Panc1 (cell line): Measurements from ENCODE around the gene SNED1. TPM values are rescaled to one million over a fixed set of nuclear protein-coding genes. Genes with fewer than 3 reads are reported as not detected.

ENCODE experiments used
- ATAC-seq: fragments of 200-7000 bp; cut with Tn5 transposase; 2 replicates; pipeline ENCODE4 v1.9.1; 2020; ENCODE audit warnings: mild to moderate bottlenecking, moderate library complexity
- BruUV-seq: library from RNA; stranded (reverse); fragments of 400-500 nt; replicated peaks from 2 replicates; lab custom pipeline; 2021; lab: Mats Ljungman, UMichigan
- CTCF ChIA-PET: fragments of 300-600 bp; sonication (Branson Sonifier 250); formaldehyde crosslinking; loops from one replicate; lab custom pipeline; 2022; ENCODE audit warnings: antibody characterized with exemption; lab: Charles Lee
- POLR2A ChIA-PET: fragments of 300-600 bp; sonication (Branson Sonifier 250); formaldehyde crosslinking; loops from one replicate; lab custom pipeline; 2022; ENCODE audit warnings: antibody characterized with exemption; lab: Charles Lee
- DNase-seq: peaks from one replicate; pipeline ENCODE4 v3.0.0-alpha.2; 2010; ENCODE audit warnings: low read depth, low spot score
- H3K27ac ChIP-seq: 2 replicates; pipeline ENCODE4 v1.5.1; 2011; ENCODE audit warnings: mild to moderate bottlenecking, low read length, inconsistent platforms
- H3K27me3 ChIP-seq: fragments of 200-500 bp; sonication (Bioruptor generic); 2 replicates; pipeline ENCODE4 v1.6.0; 2014; ENCODE audit warnings: low read length, inconsistent platforms; ENCODE audit not compliant: control insufficient read depth, insufficient read depth
- H3K36me3 ChIP-seq: fragments of 200-500 bp; sonication (Bioruptor generic); 2 replicates; pipeline ENCODE4 v1.5.1; 2014; ENCODE audit warnings: inconsistent platforms, mild to moderate bottlenecking, low read length, moderate library complexity; ENCODE audit not compliant: control insufficient read depth, insufficient read depth
- H3K4me1 ChIP-seq: 2 replicates; pipeline ENCODE4 v1.5.1; 2011; ENCODE audit warnings: inconsistent platforms, mild to moderate bottlenecking, low read length, moderate library complexity; ENCODE audit not compliant: control insufficient read depth, insufficient read depth
- H3K4me3 ChIP-seq, 2 experiments: 2 replicates each; pipeline ENCODE4 v1.5.1; 2011 to 2012; ENCODE audit warnings: low read depth in 2 of 2, low read length in 2 of 2, mild to moderate bottlenecking in 2 of 2, inconsistent platforms in 1 of 2, moderate library complexity in 1 of 2
- H3K9me3 ChIP-seq: fragments of 200-500 bp; sonication (Bioruptor generic); 2 replicates; pipeline ENCODE4 v1.5.1; 2014; ENCODE audit warnings: low read depth, mild to moderate bottlenecking, inconsistent platforms, low read length, moderate library complexity; ENCODE audit not compliant: control insufficient read depth, insufficient read depth
- POLR2AphosphoS5 ChIP-seq: IDR thresholded peaks from 2 replicates; pipeline ENCODE4 v1.6.1; 2012; ENCODE audit warnings: mild to moderate bottlenecking, low read depth, low read length, moderate library complexity
- SIN3A ChIP-seq: IDR thresholded peaks from 2 replicates; pipeline ENCODE4 v1.6.1; 2012; ENCODE audit warnings: low read depth, mild to moderate bottlenecking, low read length, moderate library complexity, borderline replicate concordance; ENCODE audit not compliant: insufficient read depth
- TCF7L2 ChIP-seq: IDR thresholded peaks from 2 replicates; pipeline ENCODE4 v1.6.1; 2011; ENCODE audit warnings: mild to moderate bottlenecking, low read depth, low read length, inconsistent platforms
- in situ Hi-C: cut with HindIII; loops from 2 replicates; pipeline ENCODE4 v1.10.0; 2016; ENCODE audit warnings: low sequenced_read_pairs, low pct_unique_long_range_greater_than_20kb
- intact Hi-C: fragments of 100-400 bp; cut with micrococcal nuclease; formaldehyde crosslinking; loops from one replicate; pipeline ENCODE4 v1.10.0; 2022; ENCODE audit not compliant: unreplicated experiment
- total RNA-seq: library from RNA; stranded (reverse); gene quantifications from one replicate; pipeline ENCODE4 v1.2.1, GENCODE V29; 2021; ENCODE audit not compliant: unreplicated experiment
- TF ChIP-seq, protein P1 (sequence below), 2 experiments: IDR thresholded peaks; 2 replicates each; pipeline ENCODE4 v1.6.1; 2011 to 2012; ENCODE audit warnings: low read depth in 2 of 2, control low read depth in 1 of 2, low read length in 1 of 2, mild to moderate bottlenecking in 1 of 2, moderate library complexity in 1 of 2; ENCODE audit not compliant: insufficient read depth in 1 of 2
- TF ChIP-seq, protein P2 (sequence below): fragments of 450-650 bp; IDR thresholded peaks from 2 replicates; pipeline ENCODE4 v1.5.1; 2017; ENCODE audit warnings: mild to moderate bottlenecking

The SNED1 gene
- total RNA-seq, 1 experiment from 2014 or later = 11.0 TPM

DNA sequence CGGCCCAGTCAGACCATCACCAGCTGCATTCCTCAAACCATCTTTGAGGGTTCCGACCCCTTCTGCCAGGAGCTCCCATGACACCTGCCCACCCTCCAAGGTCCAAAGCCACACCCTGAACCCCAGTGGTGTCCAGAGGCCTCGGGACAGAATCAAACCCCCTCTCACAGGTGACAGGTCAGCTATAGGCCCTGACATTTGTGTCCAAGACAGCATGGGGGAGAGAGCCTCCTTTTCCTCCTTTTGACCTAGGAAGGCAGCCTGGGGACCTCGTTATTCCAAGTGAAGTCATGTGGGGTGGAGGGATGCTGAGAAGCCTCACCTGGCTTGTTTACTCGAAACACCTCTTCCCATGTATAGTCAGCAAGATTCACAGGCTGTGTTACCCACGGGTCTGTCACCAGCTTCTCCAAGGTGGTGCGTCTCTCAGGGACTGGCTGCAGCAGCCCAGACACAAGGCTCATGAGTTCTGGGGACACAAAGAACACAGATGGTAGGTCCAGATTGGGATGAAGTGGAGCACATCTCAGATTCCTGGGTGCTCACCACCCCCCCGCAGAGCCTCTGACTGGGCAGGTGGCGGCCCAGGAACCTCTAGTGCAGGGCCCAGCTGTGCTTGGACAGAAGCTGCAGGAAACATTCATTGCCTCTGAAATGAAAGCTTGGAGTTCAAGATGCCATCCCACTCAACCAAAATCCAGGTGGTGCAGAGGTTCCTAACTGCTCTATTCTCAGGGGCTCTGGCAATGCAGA lies 108.8 kb downstream of the SNED1 start:
- no peak for DNase-seq
- ChIA-PET CTCF (no interaction called here), POLR2A (interaction anchor here (0.7 kb wide), 1 partner anchor 33 kb away, joined by 5 read pairs; no protein-coding TSS in a partner anchor)
- Histone ChIP-seq H3K4me3 (no peak overlapping the region), H3K9me3 (no peaks in the 10 kb centered on the region), H3K4me1 (peaks cover 3% of the 10 kb centered on the region; the same call in 1 of the 2 replicates), H3K27ac (no peak overlapping the region), H3K27me3 (no peaks in the 10 kb centered on the region), H3K36me3 (no peaks in the 10 kb centered on the region)
- in situ Hi-C loops (no loop called here), intact Hi-C loops (no loop called here)
- TF ChIP-seq SIN3A (no peak), POLR2AphosphoS5 (no peak), TCF7L2 (no peak)
- TF ChIP-seq, protein P1, sequence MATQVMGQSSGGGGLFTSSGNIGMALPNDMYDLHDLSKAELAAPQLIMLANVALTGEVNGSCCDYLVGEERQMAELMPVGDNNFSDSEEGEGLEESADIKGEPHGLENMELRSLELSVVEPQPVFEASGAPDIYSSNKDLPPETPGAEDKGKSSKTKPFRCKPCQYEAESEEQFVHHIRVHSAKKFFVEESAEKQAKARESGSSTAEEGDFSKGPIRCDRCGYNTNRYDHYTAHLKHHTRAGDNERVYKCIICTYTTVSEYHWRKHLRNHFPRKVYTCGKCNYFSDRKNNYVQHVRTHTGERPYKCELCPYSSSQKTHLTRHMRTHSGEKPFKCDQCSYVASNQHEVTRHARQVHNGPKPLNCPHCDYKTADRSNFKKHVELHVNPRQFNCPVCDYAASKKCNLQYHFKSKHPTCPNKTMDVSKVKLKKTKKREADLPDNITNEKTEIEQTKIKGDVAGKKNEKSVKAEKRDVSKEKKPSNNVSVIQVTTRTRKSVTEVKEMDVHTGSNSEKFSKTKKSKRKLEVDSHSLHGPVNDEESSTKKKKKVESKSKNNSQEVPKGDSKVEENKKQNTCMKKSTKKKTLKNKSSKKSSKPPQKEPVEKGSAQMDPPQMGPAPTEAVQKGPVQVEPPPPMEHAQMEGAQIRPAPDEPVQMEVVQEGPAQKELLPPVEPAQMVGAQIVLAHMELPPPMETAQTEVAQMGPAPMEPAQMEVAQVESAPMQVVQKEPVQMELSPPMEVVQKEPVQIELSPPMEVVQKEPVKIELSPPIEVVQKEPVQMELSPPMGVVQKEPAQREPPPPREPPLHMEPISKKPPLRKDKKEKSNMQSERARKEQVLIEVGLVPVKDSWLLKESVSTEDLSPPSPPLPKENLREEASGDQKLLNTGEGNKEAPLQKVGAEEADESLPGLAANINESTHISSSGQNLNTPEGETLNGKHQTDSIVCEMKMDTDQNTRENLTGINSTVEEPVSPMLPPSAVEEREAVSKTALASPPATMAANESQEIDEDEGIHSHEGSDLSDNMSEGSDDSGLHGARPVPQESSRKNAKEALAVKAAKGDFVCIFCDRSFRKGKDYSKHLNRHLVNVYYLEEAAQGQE (IDR thresholded peaks at IDR 0.05; ENCODE audit: insufficient read depth in 1 of 2, low read depth in 2 of 2, low read length in 1 of 2) = no peak
- TF ChIP-seq, protein P2, sequence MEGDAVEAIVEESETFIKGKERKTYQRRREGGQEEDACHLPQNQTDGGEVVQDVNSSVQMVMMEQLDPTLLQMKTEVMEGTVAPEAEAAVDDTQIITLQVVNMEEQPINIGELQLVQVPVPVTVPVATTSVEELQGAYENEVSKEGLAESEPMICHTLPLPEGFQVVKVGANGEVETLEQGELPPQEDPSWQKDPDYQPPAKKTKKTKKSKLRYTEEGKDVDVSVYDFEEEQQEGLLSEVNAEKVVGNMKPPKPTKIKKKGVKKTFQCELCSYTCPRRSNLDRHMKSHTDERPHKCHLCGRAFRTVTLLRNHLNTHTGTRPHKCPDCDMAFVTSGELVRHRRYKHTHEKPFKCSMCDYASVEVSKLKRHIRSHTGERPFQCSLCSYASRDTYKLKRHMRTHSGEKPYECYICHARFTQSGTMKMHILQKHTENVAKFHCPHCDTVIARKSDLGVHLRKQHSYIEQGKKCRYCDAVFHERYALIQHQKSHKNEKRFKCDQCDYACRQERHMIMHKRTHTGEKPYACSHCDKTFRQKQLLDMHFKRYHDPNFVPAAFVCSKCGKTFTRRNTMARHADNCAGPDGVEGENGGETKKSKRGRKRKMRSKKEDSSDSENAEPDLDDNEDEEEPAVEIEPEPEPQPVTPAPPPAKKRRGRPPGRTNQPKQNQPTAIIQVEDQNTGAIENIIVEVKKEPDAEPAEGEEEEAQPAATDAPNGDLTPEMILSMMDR = no peak
- BruUV-seq = no TSS peak
- no peak for ATAC-seq

DNA sequence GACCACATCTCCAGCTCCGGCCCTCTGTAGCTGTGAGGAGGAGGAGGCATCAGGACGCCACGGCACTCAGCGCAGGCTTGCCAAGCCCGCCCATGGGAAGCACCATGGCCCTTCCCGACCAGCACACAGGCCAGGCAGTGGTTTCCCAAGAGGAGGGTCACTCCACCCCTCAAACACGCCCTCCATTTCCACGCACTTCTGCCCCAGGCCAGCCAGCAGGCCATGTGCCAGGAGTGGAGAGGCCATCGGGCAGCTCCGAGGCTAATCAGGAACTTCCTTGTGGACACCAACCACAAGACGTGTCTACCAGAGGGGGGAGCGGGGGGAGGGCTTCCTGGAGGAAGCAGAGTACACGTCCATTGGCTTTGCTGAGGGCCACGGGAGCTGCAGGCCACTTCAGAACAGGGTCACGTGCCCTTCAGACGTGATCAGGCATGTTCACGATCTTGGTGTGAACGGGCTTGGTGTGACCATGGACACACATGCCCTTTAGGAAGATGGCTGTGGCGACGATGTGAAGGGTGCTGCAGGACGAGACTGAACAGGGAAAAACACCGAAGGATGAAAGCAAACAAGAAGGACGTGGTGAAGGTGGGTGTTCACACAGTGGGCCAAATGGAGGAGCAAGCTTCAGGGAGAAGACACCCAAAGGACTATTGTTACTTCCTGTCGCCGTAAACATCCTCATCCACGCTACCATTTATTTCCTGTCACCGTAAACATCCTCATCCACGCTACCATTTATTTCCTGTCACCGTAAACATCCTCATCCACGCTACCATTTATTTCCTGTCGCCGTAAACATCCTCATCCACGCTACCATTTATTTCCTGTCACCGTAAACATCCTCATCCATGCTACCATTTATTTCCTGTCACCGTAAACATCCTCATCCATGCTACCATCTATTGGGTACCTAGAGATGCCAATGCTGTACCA lies 110.1 kb downstream of the SNED1 start:
- DNase-seq (no peak), ATAC-seq (no peak)
- TF ChIP-seq POLR2AphosphoS5 (no peak), TCF7L2 (no peak), SIN3A (no peak)
- TF ChIP-seq, protein P1 (IDR thresholded peaks at IDR 0.05; ENCODE audit: insufficient read depth in 1 of 2, low read depth in 2 of 2, low read length in 1 of 2) = no peak
- TF ChIP-seq, protein P2 = no peak
- Histone ChIP-seq H3K27ac (no peak overlapping the region), H3K36me3 (no peaks in the 10 kb centered on the region), H3K4me3 (no peak overlapping the region), H3K27me3 (no peaks in the 10 kb centered on the region), H3K4me1 (no peaks in the 10 kb centered on the region), H3K9me3 (no peaks in the 10 kb centered on the region)
- in situ Hi-C loops = no loop called here
- POLR2A ChIA-PET = interaction anchor here (0.6 kb wide), 1 partner anchor 521 kb away, joined by 9 read pairs; no protein-coding TSS in a partner anchor
- CTCF ChIA-PET = no interaction called here
- BruUV-seq = no TSS peak
- intact Hi-C loops = no loop called here
